ENCODE measurements around the gene TBL1XR1.

The TBL1XR1 gene

DNA sequence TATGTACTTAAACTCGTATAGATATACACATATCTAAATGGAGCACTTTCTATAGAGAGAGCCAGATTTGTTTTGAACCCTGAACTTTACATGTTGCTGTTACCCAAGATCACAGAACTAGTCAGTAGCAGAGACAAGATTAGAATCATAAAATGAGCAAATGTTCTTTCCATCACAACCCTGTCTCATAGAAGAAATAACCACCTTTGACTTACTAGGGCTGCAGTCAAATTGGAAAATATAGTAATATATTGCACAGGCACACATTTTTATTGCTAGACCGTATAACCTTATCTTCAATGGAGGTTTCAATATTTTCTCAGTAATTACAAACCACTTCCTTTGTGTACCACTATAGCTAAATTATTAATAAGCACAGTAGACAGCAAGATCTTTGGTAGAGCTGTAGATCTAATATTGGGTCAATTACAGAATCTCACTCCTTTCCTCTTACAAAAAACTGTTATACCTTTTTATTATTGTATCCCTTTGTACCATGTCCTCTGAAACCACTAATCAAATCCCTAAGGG is 41.5 kb upstream of the TBL1XR1 start:
- TF ChIP-seq, protein P1, sequence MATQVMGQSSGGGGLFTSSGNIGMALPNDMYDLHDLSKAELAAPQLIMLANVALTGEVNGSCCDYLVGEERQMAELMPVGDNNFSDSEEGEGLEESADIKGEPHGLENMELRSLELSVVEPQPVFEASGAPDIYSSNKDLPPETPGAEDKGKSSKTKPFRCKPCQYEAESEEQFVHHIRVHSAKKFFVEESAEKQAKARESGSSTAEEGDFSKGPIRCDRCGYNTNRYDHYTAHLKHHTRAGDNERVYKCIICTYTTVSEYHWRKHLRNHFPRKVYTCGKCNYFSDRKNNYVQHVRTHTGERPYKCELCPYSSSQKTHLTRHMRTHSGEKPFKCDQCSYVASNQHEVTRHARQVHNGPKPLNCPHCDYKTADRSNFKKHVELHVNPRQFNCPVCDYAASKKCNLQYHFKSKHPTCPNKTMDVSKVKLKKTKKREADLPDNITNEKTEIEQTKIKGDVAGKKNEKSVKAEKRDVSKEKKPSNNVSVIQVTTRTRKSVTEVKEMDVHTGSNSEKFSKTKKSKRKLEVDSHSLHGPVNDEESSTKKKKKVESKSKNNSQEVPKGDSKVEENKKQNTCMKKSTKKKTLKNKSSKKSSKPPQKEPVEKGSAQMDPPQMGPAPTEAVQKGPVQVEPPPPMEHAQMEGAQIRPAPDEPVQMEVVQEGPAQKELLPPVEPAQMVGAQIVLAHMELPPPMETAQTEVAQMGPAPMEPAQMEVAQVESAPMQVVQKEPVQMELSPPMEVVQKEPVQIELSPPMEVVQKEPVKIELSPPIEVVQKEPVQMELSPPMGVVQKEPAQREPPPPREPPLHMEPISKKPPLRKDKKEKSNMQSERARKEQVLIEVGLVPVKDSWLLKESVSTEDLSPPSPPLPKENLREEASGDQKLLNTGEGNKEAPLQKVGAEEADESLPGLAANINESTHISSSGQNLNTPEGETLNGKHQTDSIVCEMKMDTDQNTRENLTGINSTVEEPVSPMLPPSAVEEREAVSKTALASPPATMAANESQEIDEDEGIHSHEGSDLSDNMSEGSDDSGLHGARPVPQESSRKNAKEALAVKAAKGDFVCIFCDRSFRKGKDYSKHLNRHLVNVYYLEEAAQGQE (IDR thresholded peaks at IDR 0.05; ENCODE audit: low read depth) = no peak
- TF ChIP-seq FOXM1 (IDR thresholded peaks at IDR 0.05; ENCODE audit: borderline replicate concordance, low read depth) (no peak), ZBTB7A (IDR thresholded peaks at IDR 0.05; ENCODE audit: low read depth) (no peak), CEBPB (IDR thresholded peaks at IDR 0.05) (no peak), TEAD4 (IDR thresholded peaks at IDR 0.05) (no peak), EP300 (IDR thresholded peaks at IDR 0.05; ENCODE audit: borderline replicate concordance) (no peak), RAD21 (IDR thresholded peaks at IDR 0.05; ENCODE audit: low read depth) (no peak), YY1 (IDR thresholded peaks at IDR 0.05; ENCODE audit: low read depth) (no peak), TAF1 (IDR thresholded peaks at IDR 0.05; ENCODE audit: low read depth) (no peak), NFIC (IDR thresholded peaks at IDR 0.05) (no peak), CREB1 (IDR thresholded peaks at IDR 0.05; ENCODE audit: low read depth) (no peak)
- TF ChIP-seq, protein P2, sequence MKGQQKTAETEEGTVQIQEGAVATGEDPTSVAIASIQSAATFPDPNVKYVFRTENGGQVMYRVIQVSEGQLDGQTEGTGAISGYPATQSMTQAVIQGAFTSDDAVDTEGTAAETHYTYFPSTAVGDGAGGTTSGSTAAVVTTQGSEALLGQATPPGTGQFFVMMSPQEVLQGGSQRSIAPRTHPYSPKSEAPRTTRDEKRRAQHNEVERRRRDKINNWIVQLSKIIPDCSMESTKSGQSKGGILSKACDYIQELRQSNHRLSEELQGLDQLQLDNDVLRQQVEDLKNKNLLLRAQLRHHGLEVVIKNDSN (IDR thresholded peaks at IDR 0.05) = no peak
- TF ChIP-seq, protein P3, sequence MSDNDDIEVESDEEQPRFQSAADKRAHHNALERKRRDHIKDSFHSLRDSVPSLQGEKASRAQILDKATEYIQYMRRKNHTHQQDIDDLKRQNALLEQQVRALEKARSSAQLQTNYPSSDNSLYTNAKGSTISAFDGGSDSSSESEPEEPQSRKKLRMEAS (IDR thresholded peaks at IDR 0.05) = no peak

DNA sequence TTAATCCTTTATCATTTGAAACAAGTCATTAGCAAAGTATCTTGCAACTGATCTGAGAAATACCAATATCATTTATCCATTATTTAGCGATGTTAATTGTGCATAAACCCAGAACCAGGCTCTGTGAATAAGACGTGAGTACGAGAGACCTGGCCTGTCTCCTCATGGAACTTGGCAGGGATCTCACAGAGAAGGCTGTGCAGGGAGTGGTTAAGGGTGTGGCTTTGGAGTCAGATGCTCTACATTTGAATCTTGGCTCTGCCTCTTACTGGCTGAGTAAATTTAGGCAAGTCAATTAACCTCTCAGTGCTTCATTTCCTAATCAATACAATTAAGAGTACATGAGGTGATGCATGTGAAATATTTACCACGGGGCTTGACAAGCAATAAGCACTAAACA is 39.9 kb upstream of the TBL1XR1 start:
- TF ChIP-seq NFIC (IDR thresholded peaks at IDR 0.05) = no peak
- no peak for TF ChIP-seq CEBPB (IDR thresholded peaks at IDR 0.05)
- TF ChIP-seq YY1 (IDR thresholded peaks at IDR 0.05; ENCODE audit: low read depth) = no peak
- no peak for TF ChIP-seq RAD21 (IDR thresholded peaks at IDR 0.05; ENCODE audit: low read depth)
- TF ChIP-seq, protein P3 (IDR thresholded peaks at IDR 0.05) = no peak
- no peak for TF ChIP-seq EGR1 (IDR thresholded peaks at IDR 0.05)
- no peak for TF ChIP-seq TEAD4 (IDR thresholded peaks at IDR 0.05)
- TF ChIP-seq, protein P1 (IDR thresholded peaks at IDR 0.05; ENCODE audit: low read depth) = no peak
- no peak for TF ChIP-seq EP300 (IDR thresholded peaks at IDR 0.05; ENCODE audit: borderline replicate concordance)
- no peak for TF ChIP-seq CREB1 (IDR thresholded peaks at IDR 0.05; ENCODE audit: low read depth)
- TF ChIP-seq FOXM1 (IDR thresholded peaks at IDR 0.05; ENCODE audit: borderline replicate concordance, low read depth) = no peak

DNA sequence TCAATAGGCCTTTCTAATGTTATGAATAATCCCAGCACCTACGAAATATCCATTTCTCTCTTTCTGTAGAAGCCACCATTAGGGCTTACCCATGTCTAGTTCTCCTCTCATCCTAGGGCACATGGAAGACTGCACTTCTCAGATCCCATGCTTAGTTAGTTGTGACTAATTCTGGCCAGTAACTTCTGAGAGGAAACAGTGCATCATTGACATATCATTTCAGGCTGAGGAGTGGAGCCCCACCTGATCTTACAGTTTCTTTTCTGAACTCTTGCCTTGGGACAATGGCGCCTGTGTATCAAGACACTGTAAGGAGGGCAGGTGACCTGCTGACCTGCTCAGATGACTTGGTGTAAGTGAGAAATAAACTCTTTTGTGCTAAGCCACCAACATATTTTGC is 39.4 kb upstream of the TBL1XR1 start:
- TF ChIP-seq, protein P1 (IDR thresholded peaks at IDR 0.05; ENCODE audit: low read depth) = no peak

DNA sequence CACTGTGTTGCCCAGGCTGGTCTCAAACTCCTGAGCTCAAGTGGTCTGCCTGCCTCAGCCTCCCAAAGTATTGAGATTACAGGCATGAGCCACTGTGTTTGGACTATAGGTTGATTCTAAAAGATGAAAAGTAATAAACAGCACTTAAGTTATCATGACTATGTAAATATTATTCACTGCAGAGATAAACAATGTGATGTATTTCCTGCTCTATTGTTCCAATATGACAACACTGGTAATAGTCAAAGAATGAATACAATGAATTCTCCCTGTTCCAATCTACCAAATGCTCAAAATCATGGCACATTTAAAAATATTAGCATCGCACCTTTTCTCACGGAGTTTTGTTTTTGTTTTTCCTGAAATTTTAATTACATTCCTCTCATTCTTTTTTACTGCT is 36.8 kb upstream of the TBL1XR1 start:
- TF ChIP-seq, protein P2 (IDR thresholded peaks at IDR 0.05) = no peak
- TF ChIP-seq TEAD4 (IDR thresholded peaks at IDR 0.05) (no peak), CREB1 (IDR thresholded peaks at IDR 0.05; ENCODE audit: low read depth) (no peak), NFIC (IDR thresholded peaks at IDR 0.05) (no peak), YY1 (IDR thresholded peaks at IDR 0.05; ENCODE audit: low read depth) (no peak), TAF1 (IDR thresholded peaks at IDR 0.05; ENCODE audit: low read depth) (no peak), TCF12 (IDR thresholded peaks at IDR 0.05; ENCODE audit: low read depth) (no peak), FOXM1 (IDR thresholded peaks at IDR 0.05; ENCODE audit: borderline replicate concordance, low read depth) (no peak), EGR1 (IDR thresholded peaks at IDR 0.05) (no peak), ZBTB7A (IDR thresholded peaks at IDR 0.05; ENCODE audit: low read depth) (no peak), EP300 (IDR thresholded peaks at IDR 0.05; ENCODE audit: borderline replicate concordance) (no peak), RAD21 (IDR thresholded peaks at IDR 0.05; ENCODE audit: low read depth) (no peak), CEBPB (IDR thresholded peaks at IDR 0.05) (no peak)
- TF ChIP-seq, protein P3 (IDR thresholded peaks at IDR 0.05) = no peak
- TF ChIP-seq, protein P1 (IDR thresholded peaks at IDR 0.05; ENCODE audit: low read depth) = no peak

Data from Ishikawa (cell line).